Thymus (tissue), 11 donors: Measurements from ENCODE around the gene TNS4. TPM values are rescaled to one million over a fixed set of nuclear protein-coding genes. Genes with fewer than 3 reads are reported as not detected.

Source experiments
- DNase-seq, 9 donors: peaks; one replicate each; pipeline ENCODE4 v3.0.0-alpha.2; 2013; ENCODE audit warnings: low spot score in 9 of 9, low read depth in 6 of 9, missing footprints in 1 of 9
- H3K27ac ChIP-seq, 2 donors: one replicate each; pipeline ENCODE4 v1.5.1; 2013; ENCODE audit warnings: control low read depth in 1 of 2, low read depth in 1 of 2, low read length in 1 of 2, mild to moderate bottlenecking in 1 of 2, moderate library complexity in 1 of 2
- H3K27me3 ChIP-seq, 2 donors: one replicate each; pipeline ENCODE4 v1.5.1; 2013; ENCODE audit warnings: low read length in 1 of 2; ENCODE audit not compliant: control insufficient read depth in 2 of 2, insufficient read depth in 1 of 2
- H3K36me3 ChIP-seq, 2 donors: one replicate each; pipeline ENCODE4 v1.5.1; 2013; ENCODE audit warnings: low read length in 1 of 2, mild to moderate bottlenecking in 1 of 2, moderate library complexity in 1 of 2; ENCODE audit not compliant: control insufficient read depth in 2 of 2, insufficient read depth in 2 of 2
- H3K4me1 ChIP-seq, 2 donors: one replicate each; pipeline ENCODE4 v1.5.1; 2013; ENCODE audit warnings: low read length in 2 of 2; ENCODE audit not compliant: control insufficient read depth in 2 of 2, insufficient read depth in 2 of 2
- H3K4me3 ChIP-seq, 2 donors: one replicate each; pipeline ENCODE4 v1.5.1; 2013; ENCODE audit warnings: low read length in 2 of 2, control low read depth in 1 of 2, mild to moderate bottlenecking in 1 of 2
- H3K9me3 ChIP-seq, 2 donors: one replicate each; pipeline ENCODE4 v1.5.1; 2013; ENCODE audit warnings: low read length in 1 of 2, mild to moderate bottlenecking in 1 of 2; ENCODE audit not compliant: control insufficient read depth in 2 of 2, insufficient read depth in 1 of 2
- WGBS: extraction: QIAGEN DNeasy Blood & Tissue Kit; methylation state at CpG from one replicate; pipeline ENCODE4 v1.1.7; 2013; 5-methylcytosine and 5-hydroxymethylcytosine counted together
- polyA plus RNA-seq: library from polyadenylated mRNA; stranded (reverse); fragments of 200-250 nt; gene quantifications from one replicate; pipeline ENCODE4 v1.2.3, GENCODE V29; 2013
- total RNA-seq: library from RNA; stranded (reverse); fragments of 120-200 nt; gene quantifications from one replicate; pipeline ENCODE4 v1.2.4, GENCODE V29; 2013
- donor health status: healthy.

The TNS4 gene
- total and polyA plus RNA-seq, 2 donors: 0.19 to 24.8 TPM

DNA sequence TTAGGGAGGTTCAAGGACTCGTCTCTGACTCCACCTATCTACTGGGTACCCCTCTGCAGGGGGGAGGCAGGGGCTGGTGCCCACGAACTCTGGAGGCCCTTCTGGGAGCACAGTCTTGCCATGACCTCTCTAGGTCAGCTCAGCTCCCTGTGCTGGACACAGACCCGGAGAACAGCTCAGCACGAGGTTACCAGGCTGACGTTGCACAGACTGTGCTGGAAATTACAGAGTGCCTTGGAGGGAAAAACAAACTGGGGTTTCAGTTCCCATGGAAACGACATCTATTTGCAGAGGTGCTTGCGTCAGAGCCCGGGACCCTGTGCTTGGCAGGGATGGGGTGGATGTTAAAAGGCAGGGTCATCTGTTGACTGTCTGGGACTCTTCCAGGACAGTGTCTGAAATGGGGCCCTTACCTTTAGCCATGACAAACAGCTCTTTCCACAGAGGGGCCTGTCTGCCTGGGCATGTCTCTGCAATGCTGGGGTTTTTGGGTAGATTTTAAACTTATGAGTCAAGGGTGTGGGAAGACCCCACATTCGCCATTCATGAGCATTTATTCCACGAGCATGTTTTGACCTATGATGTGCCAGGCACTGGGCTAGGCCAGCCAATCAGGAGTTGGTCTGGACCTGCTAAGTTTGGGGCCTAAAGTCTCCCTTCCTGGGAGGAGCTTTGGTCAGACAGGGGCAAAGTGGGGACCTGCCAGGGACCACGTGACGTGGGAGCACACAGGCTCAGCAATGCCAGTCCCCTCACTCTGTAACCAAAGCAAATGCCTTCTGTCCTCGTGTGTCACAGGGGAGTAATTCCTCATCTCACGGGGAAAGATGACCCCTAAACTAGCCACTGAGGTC lies 41.4 kb upstream of the TNS4 start:
- Histone ChIP-seq H3K36me3 (no peaks in the 10 kb centered on the region), H3K27me3 (no peaks in the 10 kb centered on the region), H3K4me3 (no peak overlapping the region), H3K4me1 (peaks cover 71 to 92% of the 10 kb centered on the region in 2 donors), H3K9me3 (no peaks in the 10 kb centered on the region), H3K27ac (peak overlapping the region; percentile 89 to 96)
- 81% methylated on average over 14 of the region's 14 CpGs for WGBS
- peak in 1 of 9 donors; percentile 69 for DNase-seq

DNA sequence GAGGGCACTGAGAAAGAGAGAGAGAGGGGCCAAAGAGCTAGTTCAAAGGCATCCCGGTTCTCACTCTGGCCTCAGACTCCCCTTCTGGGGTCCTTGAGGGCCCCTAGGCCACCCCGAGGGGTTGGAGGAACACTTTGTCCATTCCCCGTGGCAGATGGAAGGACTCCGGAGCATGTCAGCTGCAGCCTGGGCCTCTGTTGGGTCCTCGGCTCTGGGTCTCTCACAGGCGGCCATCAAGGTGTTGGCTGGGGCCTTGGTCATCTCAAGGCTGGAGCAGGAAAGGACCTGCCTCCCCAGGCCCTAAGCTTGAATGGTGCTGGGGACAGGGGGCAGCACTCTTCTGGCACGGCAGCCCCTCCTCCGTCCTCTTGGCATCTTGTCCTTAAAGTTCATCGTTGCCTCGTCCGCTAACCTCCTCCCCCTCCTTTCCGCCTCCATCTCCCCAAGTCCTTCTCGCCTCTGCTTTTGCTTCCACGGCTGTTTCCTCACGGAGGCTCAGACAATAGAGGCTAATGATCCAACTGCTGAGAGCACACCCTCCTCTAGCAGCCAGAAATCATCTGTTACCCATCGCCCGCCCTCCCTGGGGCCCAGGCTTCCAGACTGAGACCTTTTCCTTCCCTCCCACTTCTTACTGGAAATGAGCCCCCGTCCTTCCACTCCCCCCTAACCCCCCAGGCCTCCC lies 40.6 kb upstream of the TNS4 start:
- H3K4me3 ChIP-seq: no peak overlapping the region
- H3K9me3 ChIP-seq: no peaks in the 10 kb centered on the region
- DNase-seq: no peak
- H3K4me1 ChIP-seq: peaks cover 67 to 92% of the 10 kb centered on the region in 2 donors
- no peaks in the 10 kb centered on the region for H3K27me3 ChIP-seq
- peak overlapping the region; percentile 89 to 96 for H3K27ac ChIP-seq
- WGBS: 84% methylated on average over 18 of the region's 18 CpGs
- H3K36me3 ChIP-seq: no peaks in the 10 kb centered on the region

DNA sequence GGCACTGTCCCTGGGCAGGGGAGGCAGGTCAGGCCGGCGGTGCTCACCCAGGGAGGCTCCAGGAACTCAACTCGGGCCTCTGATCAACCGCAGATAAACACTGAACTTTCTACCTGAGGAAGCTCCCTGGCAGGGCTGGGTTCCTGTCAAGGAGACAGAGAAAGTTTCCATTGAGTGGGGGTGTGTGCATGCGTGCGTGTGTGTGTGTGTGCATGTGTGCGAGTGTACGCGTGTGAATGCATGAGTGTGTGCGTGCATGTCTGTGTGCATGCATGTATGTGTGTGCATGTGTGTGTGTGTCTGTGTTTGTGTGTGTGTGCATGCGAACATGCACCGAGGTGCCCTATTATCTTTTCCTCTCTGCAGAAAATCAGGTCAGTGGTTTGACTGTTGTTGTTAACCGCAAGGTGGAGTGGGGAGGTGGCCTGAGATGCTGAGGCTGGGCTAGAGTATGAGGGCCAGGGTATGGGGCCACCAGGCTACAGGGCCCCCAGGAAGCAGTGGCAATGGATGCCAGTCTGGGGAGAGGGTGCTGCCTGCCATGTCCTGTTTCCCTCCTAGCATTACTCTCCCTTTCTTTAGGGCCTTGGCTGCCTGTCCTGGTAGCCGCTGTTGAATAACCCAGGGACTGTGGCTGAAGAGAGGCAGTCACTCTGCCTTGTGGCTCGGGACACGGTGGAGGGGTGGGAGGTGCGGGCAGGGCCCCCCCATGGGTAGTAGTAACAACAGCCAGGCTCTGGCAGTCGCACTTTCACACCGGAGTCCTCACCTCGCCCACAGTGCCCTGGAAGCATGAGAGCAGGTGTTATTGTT lies 39.8 kb upstream of the TNS4 start:
- peak in 5 of 9 donors; percentile 57 to 88 (median 81) for DNase-seq
- H3K4me3 ChIP-seq: peak overlapping the region in 1 of 2 donors; percentile 21
- H3K9me3 ChIP-seq: no peaks in the 10 kb centered on the region
- peaks cover 70 to 94% of the 10 kb centered on the region in 2 donors for H3K4me1 ChIP-seq
- H3K27ac ChIP-seq: peak overlapping the region; percentile 89 to 96
- H3K27me3 ChIP-seq: no peaks in the 10 kb centered on the region
- H3K36me3 ChIP-seq: no peaks in the 10 kb centered on the region
- WGBS: 29% methylated on average over 20 of the region's 20 CpGs

DNA sequence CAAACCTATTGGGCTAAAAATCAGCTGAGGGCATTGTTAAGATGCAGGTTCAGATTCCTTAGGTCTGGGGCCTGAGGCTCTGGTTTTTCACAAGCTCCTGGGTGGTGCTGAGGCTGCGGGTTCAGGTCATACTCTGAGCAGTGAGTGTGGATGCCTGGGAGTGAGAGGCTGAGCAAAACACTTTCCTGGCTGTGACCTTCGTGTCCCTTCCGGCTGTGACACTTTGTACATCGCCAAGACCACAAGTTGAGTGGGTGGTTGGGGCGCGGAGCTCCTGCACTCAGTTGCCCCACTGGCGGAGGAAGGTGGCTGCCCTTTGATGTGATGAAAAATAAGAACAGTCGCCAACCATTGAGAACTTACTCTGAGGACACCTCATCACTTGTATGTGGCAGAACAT lies 39.0 kb upstream of the TNS4 start:
- Histone ChIP-seq H3K27me3 (no peaks in the 10 kb centered on the region), H3K4me1 (peaks cover 67 to 93% of the 10 kb centered on the region in 2 donors), H3K4me3 (no peak overlapping the region), H3K36me3 (no peaks in the 10 kb centered on the region), H3K27ac (peak overlapping the region; percentile 89 to 96), H3K9me3 (no peaks in the 10 kb centered on the region)
- DNase-seq: peak in 1 of 9 donors; percentile 65
- WGBS: 27% methylated on average over 8 of the region's 8 CpGs

GRCh38 chr17:40539711-40540411 lies 38.4 kb upstream of the TNS4 start:
- H3K36me3 ChIP-seq: no peaks in the 10 kb centered on the region
- H3K27me3 ChIP-seq: no peaks in the 10 kb centered on the region
- H3K4me3 ChIP-seq: no peak overlapping the region
- H3K9me3 ChIP-seq: no peaks in the 10 kb centered on the region
- DNase-seq: peak in 1 of 9 donors; percentile 48
- WGBS: 92% methylated on average over 9 of the region's 9 CpGs
- peak overlapping the region; percentile 89 to 96 for H3K27ac ChIP-seq
- H3K4me1 ChIP-seq: peaks cover 67 to 88% of the 10 kb centered on the region in 2 donors

GRCh38 chr17:40538936-40539705 lies 37.7 kb upstream of the TNS4 start:
- no peak overlapping the region for H3K4me3 ChIP-seq
- WGBS: 63% methylated on average over 6 of the region's 6 CpGs
- peak overlapping the region; percentile 89 to 96 for H3K27ac ChIP-seq
- H3K36me3 ChIP-seq: no peaks in the 10 kb centered on the region
- peaks cover 67 to 93% of the 10 kb centered on the region in 2 donors for H3K4me1 ChIP-seq
- H3K9me3 ChIP-seq: no peaks in the 10 kb centered on the region
- H3K27me3 ChIP-seq: no peaks in the 10 kb centered on the region
- peak in 1 of 9 donors; percentile 64 for DNase-seq

DNA sequence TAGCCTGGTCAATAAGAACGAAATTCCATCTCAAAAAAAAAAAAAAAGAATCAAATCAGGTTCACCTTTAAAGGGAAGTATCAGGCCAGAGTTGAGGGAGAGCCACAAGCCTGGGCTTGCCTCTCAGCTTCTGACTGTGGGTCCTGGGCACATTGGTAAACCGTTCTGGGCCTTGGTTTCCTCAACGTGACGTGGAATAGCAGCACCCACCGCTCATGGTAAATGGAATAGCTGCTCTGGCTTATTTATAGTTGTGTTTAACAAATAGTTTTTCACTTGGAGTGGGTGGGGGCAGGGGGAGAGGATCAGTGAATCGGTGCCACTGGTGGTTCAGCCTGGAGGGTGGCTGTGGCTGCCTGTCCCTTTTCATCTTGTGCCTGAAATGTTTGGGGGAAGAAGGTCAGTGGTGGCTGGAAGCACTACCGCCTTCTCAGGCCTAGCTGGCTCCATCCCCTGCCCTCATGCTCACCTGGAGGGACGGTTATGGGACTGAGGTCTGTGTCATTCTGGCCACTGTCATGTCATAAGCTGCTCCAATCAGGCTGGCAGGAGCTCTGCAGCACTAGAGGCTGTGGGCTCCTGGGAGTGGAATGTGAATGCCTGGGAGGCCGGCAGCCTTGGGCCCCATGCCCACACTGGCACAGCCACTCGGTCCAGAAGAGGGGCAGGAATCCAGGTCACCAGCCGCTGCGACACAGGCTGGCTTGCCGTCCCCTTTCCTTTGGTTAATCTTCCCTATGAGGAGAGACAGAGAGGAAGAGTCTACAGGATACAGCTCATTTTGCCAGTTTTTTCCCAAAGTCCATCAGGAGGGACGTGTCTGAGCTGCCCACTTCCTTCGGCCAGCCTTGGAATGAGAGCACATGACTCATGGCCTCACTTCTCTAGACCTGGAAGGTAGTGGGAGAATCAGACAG lies 36.9 kb upstream of the TNS4 start:
- Histone ChIP-seq H3K4me3 (no peak overlapping the region), H3K36me3 (no peaks in the 10 kb centered on the region), H3K4me1 (peaks cover 70 to 93% of the 10 kb centered on the region in 2 donors), H3K27me3 (no peaks in the 10 kb centered on the region), H3K27ac (peak overlapping the region; percentile 48 to 56), H3K9me3 (no peaks in the 10 kb centered on the region)
- 96% methylated on average over 15 of the region's 15 CpGs for WGBS
- no peak for DNase-seq
